Frontal cortex (tissue), 4 donors: ENCODE data around the gene MRM1. TPM values are rescaled to one million over a fixed set of nuclear protein-coding genes. Genes with fewer than 3 reads are reported as not detected.

Experiments
- DNase-seq, 2 donors: peaks; one replicate each; pipeline ENCODE4 v3.0.0; 2012; ENCODE audit warnings: low spot score in 2 of 2
- FAIRE-seq: peaks from 2 replicates; lab custom pipeline; 2012; peaks lifted over from hg19 to GRCh38; lab: Jason Lieb, UNC
- total RNA-seq: library from RNA; depleted of rRNA; stranded (reverse); fragments of >200 nt; gene quantifications from one replicate; pipeline ENCODE4 v1.2.3, GENCODE V29; 2014
- donor health status: control.
- donor health status: control.
- donor health status: control.

Gene MRM1, protein sequence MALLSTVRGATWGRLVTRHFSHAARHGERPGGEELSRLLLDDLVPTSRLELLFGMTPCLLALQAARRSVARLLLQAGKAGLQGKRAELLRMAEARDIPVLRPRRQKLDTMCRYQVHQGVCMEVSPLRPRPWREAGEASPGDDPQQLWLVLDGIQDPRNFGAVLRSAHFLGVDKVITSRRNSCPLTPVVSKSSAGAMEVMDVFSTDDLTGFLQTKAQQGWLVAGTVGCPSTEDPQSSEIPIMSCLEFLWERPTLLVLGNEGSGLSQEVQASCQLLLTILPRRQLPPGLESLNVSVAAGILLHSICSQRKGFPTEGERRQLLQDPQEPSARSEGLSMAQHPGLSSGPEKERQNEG
- 3.3 TPM for total RNA-seq

DNA sequence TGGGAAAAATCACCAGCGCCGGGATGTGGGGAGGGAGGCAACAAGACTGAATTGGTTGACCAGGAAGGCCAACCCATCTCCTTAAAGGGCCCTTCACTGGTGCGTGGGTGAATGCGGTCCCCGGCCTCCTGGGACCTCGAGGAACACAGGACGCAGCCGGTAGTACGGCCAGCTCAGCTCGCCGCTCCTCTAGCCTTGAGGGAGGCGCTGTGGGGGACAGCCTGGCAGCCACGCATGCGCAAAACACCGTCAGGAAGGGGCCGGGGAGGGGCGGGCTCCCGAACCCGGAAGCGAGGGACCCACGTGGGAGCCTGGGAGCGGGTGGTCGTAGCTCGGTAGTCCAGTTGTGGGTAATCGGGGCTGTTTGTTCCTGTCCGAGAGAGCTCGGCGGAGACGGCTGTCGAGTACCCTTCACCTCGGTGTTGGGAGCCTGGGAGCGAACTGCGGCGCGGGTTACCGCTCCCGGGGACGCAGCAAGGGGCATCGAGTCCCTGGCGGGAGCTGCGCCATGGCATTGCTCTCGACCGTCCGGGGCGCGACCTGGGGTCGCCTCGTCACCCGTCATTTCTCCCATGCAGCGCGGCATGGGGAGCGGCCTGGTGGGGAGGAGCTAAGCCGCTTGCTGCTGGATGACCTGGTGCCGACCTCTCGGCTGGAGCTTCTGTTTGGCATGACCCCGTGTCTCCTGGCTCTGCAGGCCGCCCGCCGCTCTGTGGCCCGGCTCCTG lies at the start of gene MRM1:
Gene MRM1 (plus strand): TSS at position 281 of the 727 bp plus-strand sequence. CDS start 228 bp downstream, at position 509.
- no peak for FAIRE-seq

DNA sequence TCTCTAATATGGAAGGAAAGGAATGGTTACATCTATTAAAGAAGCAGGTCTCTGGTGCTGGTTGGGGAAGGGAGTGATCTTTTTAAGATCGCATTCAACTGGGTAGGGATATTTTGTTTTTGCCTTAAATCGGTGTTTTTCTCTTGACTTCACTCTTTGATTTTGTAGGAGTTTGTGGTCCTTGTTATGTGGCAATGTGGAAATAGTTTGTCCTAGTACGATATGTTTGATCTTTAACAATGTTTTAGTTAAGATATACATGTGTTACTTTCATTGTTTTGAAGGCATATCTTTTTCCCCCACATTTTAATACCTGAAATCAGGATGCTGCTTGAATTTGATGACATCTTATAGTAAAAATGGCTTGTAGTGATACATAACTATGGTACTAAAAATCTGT lies 47.9 kb upstream of the MRM1 start:
- FAIRE-seq, result no peak

More for the DNA sequence above, at the start of gene MRM1:
- peak; percentile 85 to 91 for DNase-seq

DNA sequence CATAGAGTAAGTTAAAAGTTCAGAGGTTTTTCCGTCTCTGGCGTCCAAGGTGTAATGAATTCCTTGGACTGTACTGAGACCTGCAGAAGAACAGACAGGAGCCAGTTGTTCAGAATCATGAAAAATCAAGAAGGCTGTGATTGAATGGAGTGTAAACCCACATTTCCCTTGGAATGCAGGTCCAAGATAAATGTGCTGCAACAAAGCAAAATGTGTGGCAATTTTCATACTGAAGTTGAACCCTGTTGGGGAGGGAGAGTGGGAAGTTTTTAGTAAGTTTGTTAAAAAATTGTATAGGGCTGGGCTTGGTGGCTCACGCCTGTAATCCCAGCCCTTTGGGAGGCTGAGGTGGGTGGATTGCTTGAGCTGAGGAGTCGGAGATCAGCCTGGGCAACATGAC lies 35.3 kb upstream of the MRM1 start:
- DNase-seq (no peak), FAIRE-seq (no peak)

More for the DNA sequence above, 47.9 kb upstream of the MRM1 start:
- DNase-seq, result no peak

DNA sequence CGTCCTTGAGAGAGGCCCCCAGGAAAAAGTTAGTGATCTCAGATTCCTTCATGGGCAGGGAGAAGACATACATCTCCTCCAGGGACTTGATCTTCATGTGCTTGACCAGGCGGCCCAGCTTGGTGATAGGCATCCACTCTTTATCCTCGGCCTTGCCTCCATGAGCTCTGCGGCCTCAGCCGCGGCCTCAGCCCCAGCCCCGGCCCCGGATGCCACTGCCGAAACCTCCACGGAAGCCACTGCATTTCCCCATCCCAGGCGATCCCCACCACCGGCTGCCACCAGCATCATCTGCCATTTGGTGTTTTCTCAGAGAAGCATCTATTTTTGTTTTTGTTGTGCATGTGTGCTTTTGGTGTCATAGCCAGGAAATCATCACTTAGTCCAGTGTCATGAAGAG lies 26.4 kb upstream of the MRM1 start:
- DNase-seq, result no peak
- no peak for FAIRE-seq

DNA sequence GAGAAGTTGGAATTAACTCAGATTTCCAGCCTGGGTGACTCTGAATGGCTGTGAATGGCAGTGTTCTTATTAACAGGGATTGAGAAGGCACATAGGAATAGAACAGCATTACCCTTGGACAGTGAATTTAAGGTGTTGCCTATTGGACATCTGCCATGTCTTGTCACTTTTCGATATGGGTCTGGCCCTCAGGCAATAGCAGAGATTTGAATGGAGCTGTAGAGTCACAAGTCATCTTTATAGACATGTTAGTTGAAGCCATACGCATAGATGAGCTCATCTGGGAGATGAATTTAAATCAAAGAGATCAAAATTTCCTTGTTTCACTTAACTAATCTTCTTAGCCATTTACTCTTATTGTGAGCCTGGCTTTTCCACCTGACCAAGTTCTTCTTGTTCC lies 24.6 kb upstream of the MRM1 start:
- FAIRE-seq (no peak), DNase-seq (no peak)

DNA sequence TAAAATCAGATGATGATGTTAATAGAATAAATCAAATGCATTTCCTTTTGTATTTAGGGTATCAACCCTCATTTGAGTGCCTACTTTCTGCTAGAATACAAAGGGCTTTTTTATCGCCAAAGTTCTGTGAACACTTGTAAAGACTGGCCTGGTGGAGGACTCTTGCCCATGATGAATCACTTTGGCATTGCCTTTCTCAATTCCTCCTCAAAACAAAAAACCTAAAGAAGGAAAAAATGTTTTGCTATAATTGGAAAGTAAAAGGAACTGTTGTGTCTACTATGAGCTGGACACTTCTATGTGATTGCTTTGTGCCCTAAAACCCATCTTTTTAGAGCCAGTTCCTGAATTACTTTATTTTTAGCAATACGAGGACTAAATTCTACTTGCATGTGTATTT lies 22.7 kb upstream of the MRM1 start:
- no peak for DNase-seq
- FAIRE-seq, result no peak

DNA sequence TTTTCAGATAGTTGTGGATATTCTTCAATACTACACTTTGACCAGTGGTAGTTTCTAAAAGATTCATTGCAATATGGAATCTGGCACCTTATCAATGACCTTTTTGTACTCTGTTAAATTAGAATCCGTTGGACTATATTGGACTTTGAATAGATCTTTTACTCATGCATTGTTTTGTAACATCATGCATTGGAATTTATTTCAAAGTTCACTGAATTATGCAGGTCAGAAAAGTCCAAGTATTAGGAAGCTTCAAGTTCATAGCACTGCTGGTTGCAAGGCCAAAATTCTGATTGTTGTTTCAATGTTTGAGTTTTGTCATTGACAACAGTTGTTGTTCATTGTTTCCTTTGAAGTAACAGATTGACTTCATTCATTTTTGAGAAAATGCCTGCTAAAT lies 17.6 kb upstream of the MRM1 start:
- FAIRE-seq (no peak), DNase-seq (no peak)

DNA sequence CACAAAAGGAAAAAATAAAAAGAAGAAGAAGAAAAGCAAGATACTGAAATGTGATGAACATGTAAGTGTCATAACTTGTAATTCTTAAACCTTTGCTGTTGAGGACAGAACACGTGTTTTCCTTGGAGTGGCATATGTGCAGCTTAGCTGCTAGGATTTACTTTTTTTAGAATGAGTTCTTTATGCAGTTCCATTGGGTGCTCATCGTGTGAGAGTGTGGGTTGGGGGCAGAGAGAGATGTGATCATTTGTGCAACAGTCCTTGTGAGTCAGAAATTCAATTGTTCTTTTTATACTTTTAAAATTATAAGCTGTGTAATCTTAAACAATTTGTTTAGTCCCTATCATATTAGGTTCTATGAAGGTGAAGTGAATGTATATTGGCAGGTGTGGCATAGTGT lies 15.2 kb upstream of the MRM1 start:
- FAIRE-seq, result no peak
- DNase-seq, result no peak

DNA sequence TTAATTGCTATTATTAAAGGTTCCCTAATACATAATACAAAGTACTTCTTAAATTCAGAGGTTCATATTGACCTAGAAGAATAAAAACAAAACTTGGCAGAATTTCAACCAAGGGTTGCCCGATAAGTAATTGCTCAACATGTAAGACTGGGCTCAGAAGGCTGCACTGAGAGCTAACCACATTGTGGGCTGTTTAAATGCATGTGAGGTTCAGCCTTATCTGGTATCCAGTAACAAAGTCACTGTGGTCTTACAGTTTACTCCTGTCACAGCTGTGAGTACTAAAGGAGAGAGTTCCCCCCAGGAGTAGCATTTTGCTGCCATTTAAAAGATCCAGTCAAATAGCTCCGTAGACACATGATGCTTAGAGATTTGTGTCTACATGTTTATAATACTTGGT lies 11.3 kb upstream of the MRM1 start:
- DNase-seq, result no peak

DNA sequence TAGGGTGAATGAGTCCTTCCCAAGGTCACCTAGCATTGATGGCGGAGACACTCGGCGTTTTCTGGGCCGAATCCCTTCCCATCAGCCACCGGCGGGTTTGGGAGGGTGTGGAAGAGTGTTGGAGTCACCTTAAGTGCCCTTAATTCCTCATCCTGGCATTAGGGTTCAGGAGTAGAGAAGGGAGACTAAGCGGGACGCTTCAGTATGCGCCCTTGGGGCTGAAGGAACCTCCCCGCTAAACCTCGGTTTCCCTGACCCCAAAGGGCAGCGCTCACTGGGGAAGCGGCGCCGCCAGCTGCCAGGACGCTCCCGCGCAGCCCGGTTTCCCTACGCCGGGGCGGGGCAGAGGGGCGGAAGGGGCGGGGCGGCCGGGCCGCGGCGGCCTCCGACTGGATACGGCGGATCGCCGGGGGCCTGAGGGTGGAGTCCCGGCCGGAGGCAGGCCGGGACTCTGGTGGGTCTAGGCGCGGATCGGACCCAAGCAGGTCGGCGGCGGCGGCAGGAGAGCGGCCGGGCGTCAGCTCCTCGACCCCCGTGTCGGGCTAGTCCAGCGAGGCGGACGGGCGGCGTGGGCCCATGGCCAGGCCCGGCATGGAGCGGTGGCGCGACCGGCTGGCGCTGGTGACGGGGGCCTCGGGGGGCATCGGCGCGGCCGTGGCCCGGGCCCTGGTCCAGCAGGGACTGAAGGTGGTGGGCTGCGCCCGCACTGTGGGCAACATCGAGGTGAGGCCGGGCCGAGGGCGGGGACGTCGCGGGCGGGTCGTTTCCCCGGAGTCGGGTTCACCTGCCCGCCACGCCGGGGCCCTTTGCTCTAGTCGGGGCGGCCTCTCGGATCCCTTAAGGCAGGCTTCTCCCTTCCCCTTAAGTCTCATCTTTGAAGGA lies 9.7 kb upstream of the MRM1 start, which contains the start of gene DHRS11:
Gene DHRS11 (plus strand): TSS at position 446 of the 882 bp plus-strand sequence. CDS start 131 bp downstream, at position 577.
- FAIRE-seq, result no peak
- peak; percentile 93 to 96 for DNase-seq

More for the DNA sequence above, 11.3 kb upstream of the MRM1 start:
- FAIRE-seq, result no peak

DNA sequence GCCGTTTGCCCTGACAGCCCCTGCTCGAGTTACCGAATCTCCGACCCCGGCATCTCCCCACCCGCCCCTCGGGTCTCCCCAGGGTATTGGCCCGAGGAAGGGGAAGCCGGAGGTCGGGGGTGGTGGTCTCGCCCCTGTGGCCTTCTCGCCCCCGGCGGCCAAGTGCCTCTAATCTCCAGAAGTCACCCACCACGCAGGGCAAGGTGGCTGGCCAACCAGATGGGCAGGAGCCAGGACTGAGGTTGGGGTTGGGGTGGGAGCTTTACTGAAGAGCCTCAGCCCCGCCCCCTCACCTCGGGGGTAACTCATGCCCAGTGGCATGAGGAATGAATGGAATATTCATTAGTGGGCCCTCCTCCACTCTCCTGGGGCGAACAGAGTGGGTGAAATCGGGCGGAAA lies 9.1 kb upstream of the MRM1 start:
- peak in 1 of 2 donors; percentile 42 for DNase-seq

DNA sequence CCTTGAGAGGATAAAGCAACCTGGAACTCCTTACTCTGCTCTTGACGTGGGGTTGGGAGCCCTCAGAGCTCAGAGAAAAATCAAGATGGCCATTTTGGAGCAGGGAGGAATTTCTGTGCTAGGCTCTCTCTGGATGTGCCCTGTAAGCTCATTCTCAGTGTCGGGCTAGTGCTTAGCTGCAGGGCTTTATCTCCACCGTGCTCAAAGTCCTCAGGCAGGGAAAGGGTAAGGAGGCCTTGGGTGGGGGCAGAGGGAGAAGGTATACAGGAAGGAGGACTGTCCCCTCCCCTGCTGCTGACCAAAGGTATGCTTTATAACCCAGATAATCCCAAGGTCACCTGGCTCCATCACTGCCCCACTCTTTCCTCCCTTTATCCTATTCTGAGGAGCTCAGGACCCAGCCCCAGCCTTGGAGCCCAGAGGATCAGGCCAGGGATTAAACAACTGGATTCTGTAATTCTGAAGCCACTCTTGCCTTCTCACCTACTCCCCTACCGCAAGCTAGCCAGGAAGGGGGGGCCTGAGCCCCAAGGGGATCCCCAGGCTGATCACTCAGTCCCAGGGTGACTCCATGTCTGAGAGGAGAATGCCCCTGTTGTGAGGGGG lies 8.6 kb upstream of the MRM1 start:
- no peak for FAIRE-seq
- DNase-seq, result no peak

More for the DNA sequence above, 9.1 kb upstream of the MRM1 start:
- FAIRE-seq, result no peak

DNA sequence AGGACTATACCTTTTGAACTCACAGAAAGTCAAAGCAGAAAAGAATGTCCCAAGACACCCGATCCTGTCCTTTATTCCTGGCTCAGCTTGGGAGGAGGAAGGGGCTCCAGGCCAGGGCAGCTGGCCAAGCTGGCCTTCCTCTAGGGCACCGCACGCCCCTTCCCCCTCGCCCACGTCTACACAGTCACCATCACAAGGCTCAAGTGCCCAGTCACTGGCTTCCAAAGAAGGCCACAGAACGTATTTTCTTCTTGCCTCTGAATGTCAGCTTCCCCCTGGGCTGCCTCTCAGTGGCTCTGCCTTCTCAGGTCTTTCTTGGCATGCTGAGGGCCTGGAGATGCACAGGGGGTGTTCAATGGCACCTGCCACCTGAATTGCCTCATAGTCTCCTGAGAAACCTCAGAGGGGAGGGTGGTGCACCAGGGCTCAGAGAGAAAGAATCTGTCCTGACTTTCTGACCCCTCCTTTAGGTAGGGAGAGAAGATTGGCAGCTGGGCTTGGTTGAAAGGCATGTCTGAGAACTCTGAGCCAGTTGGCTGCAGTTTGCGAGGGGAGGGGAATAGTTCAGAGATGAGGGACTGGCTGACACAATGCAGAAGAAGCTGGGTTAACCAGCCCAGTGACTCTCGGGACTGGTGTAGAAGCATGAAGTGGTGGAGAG lies 7.6 kb upstream of the MRM1 start:
- DNase-seq (no peak), FAIRE-seq (no peak)

DNA sequence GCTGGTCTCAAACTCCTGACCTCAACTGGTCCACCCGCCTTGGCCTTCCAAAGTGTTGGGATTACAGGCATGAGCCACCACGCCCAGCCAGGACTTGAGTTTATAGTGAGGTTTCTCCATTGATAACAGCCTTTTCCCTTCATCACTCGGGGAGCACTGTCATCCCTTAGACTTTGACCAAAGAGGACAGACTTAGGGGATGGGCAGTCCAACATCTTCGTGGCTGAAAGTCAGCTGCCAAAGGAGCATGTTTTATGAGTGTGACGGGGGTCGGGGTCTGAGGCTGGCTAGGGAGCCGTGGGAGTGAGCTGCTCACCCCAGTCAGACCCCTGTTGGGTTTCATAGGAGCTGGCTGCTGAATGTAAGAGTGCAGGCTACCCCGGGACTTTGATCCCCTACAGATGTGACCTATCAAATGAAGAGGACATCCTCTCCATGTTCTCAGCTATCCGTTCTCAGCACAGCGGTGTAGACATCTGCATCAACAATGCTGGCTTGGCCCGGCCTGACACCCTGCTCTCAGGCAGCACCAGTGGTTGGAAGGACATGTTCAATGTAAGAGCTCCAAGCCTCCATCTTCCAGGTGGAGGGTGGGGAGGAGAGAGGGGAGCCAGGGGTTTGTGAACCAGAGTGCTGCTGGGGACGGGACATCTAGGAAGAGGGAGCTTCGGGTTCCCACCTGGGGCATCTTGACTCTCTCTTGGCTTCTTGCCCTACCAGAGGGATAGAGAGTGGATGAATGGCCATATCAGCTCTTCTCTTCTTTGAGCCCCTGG lies 6.6 kb upstream of the MRM1 start:
- DNase-seq (no peak), FAIRE-seq (no peak)

DNA sequence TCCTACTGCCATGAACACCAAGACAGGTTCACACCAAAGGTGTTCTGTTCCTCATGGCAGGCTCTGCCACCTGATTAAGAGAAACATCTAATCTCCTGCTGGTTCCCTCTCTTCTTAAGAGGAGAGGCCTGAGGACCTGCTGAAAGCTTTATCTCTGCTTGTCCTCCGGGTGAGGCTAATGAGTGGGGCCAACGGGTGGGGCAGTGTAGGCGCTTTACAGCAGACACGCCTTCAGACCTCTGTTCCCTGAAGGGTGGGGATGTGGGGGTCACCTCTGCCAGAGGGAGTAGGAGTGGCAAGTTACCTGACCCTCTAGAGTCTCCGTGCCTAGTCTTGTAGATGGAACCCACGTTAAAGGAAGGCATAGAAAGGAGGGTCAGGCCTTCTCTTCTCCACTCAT lies 4.2 kb upstream of the MRM1 start:
- no peak for FAIRE-seq
- no peak for DNase-seq

DNA sequence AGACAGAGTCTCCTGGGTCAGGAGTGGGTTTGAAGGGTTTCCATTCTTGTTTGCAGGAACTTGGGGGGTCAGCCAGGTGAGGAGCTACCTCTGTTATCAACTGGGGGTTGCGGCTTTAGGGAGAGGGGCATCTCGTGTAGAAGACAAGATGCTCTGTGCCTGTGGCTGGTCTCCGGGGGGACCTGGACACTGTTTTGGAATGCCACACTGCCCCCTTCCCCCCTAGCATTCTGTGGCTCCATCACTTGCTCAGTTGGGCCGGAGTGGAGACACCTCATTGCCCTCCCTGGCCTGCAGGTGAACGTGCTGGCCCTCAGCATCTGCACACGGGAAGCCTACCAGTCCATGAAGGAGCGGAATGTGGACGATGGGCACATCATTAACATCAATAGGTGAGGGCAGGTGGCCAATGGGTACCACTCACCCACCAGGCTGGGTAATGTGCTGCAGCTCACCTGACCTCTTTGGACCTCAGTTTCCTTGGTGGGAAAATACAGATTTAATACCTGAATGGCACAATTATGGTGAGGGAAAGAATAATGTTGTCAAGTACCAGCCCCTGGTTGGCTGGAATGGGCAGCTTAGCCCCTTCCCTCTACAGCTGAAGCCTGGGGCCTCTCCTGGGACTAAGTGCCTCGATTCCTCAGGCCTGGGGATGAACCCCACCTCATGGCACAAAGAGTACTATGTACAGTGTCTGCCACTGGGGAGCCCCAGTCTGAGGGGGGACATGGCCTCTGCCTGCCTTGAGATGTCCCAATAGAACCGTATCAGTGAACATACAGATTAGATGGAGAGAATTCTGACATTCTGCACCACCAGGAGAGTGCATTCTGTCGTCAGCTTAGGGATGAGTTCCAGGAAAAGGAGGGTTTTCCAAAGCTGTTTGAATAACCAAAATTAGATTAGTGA lies 3.3 kb upstream of the MRM1 start:
- DNase-seq, result no peak
- FAIRE-seq, result no peak

DNA sequence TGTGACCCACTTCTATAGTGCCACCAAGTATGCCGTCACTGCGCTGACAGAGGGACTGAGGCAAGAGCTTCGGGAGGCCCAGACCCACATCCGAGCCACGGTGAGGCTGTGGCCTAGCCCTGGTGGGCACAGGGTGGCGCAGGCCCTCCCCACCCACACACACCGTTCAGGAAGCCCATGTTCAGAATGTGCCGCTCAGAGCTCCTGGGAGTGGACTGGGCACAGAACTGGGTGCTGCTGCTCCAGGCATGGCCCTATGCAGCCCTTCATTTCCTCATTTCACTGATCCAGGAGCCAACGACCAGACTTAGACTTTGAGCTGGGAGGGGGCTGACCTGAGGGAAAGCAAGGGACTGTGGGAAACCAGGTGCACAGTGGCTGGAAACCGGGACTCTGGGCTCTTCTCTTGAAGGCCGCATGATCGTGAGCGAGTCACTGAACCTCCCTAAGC lies 2.4 kb upstream of the MRM1 start:
- no peak for FAIRE-seq
- no peak for DNase-seq
